LNCaP clone FGC (cell line): ENCODE measurements around the gene FOXP2.

Experiments
- DNase-seq: peaks from one replicate; pipeline ENCODE4 v3.0.0-alpha.2; 2011; ENCODE audit warnings: low read depth
- H3K4me3 ChIP-seq: 2 replicates; pipeline ENCODE4 v1.5.1; 2011; ENCODE audit warnings: mild to moderate bottlenecking, low read depth, low read length, control low read depth
- TF ChIP-seq, protein P1 (sequence below): IDR thresholded peaks from 2 replicates; pipeline ENCODE4 v1.5.1; 2012; ENCODE audit warnings: mild to moderate bottlenecking; ENCODE audit not compliant: control insufficient read depth, insufficient read depth; ENCODE audit errors: extremely low read depth

FOXP2 gene

DNA sequence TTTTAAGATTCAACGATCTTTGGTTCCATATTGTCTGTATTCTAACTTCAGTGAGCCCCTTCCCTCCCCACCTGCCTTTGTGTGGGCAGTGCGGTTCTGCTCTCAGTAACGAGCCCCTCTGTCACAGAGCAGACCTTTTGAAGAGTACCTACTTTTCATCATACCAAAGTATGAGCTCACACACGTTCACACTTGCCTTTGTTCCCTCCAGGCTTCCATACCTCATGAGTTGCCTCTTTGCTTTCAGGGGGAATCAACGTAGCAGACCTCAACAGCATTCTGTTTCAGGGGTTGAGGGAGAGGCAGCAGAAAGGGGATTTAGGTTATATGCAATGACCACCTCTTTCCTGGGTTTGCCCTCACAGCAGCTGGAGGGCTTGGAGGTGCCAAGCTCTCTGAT is 295.9 kb downstream of the FOXP2 start:
- no peak overlapping the region for H3K4me3 ChIP-seq
- no peak for DNase-seq
- TF ChIP-seq, protein P1, sequence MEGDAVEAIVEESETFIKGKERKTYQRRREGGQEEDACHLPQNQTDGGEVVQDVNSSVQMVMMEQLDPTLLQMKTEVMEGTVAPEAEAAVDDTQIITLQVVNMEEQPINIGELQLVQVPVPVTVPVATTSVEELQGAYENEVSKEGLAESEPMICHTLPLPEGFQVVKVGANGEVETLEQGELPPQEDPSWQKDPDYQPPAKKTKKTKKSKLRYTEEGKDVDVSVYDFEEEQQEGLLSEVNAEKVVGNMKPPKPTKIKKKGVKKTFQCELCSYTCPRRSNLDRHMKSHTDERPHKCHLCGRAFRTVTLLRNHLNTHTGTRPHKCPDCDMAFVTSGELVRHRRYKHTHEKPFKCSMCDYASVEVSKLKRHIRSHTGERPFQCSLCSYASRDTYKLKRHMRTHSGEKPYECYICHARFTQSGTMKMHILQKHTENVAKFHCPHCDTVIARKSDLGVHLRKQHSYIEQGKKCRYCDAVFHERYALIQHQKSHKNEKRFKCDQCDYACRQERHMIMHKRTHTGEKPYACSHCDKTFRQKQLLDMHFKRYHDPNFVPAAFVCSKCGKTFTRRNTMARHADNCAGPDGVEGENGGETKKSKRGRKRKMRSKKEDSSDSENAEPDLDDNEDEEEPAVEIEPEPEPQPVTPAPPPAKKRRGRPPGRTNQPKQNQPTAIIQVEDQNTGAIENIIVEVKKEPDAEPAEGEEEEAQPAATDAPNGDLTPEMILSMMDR, result no peak

- TF ChIP-seq, protein P1, result no peak
- no peak for DNase-seq
- H3K4me3 ChIP-seq, result no peak overlapping the region
These were observed 296.6 kb downstream of the FOXP2 start for GRCh38 chr7:114711241-114711640.

GRCh38 chr7:114715907-114716306 is 301.3 kb downstream of the FOXP2 start:
- H3K4me3 ChIP-seq, result no peak overlapping the region
- DNase-seq, result no peak
- TF ChIP-seq, protein P1, result no peak

DNA sequence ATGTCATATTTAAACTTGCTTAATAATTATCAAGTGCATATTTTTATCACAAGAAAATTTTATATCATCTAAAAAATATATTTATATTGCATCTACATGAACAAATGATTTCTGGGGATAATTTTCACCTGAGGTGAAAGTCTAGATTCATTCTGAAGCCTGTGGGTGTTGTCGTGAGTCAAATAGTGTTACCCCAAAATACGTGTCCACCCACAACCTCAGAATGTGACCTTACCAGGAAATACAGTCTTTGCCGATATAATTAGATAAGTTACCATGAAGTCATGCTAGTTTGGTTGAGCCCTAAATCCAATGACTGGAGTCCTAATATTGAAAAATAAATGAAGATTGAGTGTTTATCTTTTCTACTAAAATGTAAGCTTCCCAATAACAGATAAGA is 304.2 kb downstream of the FOXP2 start:
- H3K4me3 ChIP-seq, result no peak overlapping the region
- no peak for DNase-seq
- TF ChIP-seq, protein P1, result no peak

- no peak overlapping the region for H3K4me3 ChIP-seq
- TF ChIP-seq, protein P1, result no peak
These were observed 306.1 kb downstream of the FOXP2 start for GRCh38 chr7:114720725-114721124.

GRCh38 chr7:114722562-114722961 is 307.9 kb downstream of the FOXP2 start:
- no peak for DNase-seq
- TF ChIP-seq, protein P1, result no peak
- H3K4me3 ChIP-seq, result no peak overlapping the region

More at GRCh38 chr7:114720725-114721124, 306.1 kb downstream of the FOXP2 start:
- DNase-seq, result no peak

DNA sequence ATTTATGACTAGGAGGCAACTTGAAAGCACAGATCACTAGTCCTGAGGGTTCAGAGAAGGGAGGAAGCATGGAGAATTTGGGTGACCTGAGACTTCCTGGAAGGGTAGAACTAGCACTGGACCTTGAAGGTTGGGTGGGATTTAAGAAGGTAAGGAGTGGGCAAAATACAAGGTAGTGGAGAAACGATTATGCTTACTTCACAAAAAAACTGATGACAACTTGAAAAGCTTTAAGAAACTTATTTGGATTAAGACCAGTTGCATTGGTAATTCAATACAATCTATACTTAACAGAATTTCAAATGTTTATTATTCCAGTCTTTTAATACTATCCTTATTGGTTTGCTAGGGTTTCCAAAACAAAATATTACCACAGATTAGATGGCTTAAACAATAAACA is 308.7 kb downstream of the FOXP2 start:
- DNase-seq, result no peak
- H3K4me3 ChIP-seq, result no peak overlapping the region
- TF ChIP-seq, protein P1, result no peak
